GM12801 (cell line): Measurements from ENCODE around the gene RPL39L.

ENCODE experiments used
- TF ChIP-seq, protein P1 (sequence below): IDR thresholded peaks from one replicate; pipeline ENCODE4 v1.5.1; 2011; ENCODE audit warnings: control low read depth; ENCODE audit not compliant: insufficient read length; ENCODE audit errors: extremely low read depth

RPL39L gene

DNA sequence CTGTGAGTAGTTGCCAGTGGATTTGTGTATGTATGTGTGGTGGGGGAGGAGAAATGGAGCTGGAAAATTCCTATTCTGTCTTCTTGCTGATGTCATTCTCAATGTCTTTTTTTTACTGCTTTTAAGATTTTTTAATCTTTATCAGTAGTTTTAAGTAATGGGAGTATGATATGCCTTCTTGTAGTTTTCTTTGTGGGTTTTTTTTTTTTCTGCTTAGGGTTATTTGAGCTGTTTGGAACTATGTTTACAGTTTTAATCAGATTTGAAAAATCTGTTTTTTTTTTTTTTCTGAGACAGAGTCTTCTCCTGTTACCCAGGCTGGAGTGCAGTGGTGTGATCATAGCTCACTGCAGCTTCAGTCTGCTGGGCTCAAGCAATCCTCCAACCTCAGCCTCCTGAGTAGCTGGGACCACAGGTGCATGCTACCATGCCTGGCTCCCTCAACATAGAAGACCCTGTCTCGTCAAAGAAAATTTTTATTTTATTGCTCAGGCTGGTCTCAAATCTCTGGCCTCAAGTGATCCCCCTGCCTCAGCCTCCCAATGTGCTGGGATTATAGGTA, 37.1 kb downstream of the RPL39L start:
- TF ChIP-seq, protein P1, sequence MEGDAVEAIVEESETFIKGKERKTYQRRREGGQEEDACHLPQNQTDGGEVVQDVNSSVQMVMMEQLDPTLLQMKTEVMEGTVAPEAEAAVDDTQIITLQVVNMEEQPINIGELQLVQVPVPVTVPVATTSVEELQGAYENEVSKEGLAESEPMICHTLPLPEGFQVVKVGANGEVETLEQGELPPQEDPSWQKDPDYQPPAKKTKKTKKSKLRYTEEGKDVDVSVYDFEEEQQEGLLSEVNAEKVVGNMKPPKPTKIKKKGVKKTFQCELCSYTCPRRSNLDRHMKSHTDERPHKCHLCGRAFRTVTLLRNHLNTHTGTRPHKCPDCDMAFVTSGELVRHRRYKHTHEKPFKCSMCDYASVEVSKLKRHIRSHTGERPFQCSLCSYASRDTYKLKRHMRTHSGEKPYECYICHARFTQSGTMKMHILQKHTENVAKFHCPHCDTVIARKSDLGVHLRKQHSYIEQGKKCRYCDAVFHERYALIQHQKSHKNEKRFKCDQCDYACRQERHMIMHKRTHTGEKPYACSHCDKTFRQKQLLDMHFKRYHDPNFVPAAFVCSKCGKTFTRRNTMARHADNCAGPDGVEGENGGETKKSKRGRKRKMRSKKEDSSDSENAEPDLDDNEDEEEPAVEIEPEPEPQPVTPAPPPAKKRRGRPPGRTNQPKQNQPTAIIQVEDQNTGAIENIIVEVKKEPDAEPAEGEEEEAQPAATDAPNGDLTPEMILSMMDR, result no peak

DNA sequence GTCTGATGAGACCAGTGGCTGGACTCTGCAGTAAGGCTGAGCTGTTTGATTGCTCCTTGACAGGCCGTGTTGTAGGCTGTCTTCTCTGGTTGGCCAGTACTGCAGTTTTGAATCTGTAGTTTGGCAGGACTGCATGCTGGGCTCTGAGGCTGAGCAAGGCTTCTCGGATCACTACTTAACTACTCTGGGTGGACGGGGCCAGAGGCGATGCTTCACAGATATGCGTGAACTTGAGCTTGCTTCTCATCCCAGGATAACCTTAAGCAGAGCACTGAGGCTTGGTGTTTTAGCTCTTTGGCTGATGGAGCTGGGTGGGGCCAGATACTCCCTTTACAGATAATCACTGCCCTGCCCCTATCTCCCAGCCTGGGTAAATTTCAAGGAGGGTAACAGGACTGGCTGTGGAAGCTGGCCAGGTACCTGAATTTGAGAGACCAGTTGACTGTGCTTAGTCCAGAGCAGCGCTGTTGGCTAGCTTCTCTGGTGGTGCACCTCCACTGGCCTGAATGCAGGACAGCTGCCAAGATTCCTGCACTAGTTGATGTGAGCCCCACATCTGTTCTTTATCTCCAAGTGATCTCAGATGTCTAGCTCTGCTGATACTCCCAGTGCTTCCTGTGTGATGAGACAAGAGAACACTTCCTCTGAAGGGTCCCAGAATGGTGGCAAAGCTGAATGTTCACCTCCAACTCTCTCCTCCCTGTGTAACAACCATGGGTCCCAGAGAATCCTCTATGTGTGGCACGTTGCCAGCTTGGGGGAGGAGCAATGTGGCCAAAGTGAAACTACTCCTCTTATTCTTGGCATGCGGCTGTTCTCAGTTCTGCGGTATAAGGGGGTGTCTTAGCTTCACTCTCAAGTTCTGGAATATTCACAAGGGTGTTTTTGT, 37.9 kb downstream of the RPL39L start:
- TF ChIP-seq, protein P1, result no peak

DNA sequence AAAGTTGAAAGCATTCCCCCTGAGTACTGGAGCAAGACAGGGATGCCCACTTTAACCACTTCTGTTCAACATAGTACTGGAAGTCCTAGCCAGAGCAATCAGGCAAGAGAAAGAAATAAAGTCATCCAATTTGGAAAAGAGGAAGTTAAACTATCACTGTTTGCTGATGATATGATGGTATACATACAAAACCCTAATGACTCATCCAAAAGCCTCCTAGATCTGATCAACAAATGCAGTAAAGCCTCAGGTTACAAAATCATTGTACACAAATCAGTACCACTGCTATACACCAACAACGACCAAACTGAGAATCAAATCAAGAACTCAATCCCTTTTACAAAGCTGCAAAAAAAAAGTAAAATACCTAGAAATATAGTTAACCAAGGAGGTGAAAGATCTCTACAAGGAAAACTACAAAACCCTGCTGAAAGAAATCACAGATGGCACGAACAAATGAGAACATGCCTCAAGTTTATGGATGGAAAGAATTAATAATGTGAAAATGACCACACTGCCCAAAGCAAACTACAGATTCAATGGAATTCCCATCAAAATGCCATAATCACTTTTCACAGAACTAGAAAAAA, 40.3 kb downstream of the RPL39L start:
- TF ChIP-seq, protein P1, result no peak

DNA sequence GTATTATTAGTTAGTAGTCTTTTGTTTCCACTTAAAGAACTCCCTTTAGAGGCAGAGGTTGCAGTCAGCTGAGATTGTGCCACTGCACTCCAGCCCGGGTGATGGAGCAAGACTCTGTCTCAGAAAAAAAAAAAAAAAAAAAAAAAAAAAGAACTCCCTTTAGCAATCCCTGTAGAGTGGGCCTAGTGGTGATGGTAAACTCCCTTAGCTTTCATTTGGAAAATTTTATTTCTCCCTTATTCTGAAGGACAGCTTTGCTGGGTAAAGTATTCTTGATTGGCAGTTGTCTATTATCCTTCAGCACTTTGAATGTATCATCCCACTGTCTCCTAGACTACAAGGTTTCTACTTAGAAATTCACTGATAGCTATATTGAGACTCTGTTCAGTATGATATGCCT, 46.0 kb downstream of the RPL39L start:
- TF ChIP-seq, protein P1, result no peak

DNA sequence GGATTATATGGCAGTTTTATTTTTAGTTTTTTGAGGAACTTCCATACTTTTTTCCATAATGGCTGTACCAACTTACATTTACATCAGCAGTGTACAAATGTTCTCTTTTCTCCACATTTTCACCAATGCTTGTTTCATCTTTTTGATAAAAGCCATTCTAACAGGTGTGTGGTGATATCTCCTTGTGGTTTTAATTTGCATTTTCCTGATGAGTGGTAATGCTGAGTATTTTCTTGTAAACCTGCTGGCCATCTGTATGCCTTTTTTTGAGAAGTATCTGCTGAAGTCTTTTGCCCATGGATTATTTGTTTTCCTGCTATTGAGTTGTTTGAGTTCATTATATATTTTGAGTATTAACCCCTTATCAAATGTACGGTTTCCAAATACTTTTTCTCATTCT, 50.6 kb downstream of the RPL39L start:
- TF ChIP-seq, protein P1, result no peak

DNA sequence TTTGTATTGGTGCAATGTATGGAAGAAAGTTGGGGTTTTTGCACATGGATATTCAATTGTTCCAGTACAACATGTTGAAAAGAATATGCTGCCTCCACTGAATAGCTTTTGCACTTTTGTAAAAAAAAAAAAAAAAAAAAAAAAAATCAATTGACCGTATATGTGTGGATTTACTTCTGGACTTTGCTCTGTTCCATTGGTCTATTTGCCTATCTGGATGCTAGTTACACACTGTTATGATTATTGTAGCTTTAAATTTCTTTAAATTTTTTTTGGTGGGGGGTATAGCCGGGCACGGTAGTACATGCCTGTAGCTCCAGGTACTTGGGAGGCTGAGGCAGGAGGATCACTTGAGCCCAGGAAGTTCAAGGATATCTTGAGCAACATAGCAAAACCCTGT, 52.5 kb downstream of the RPL39L start:
- TF ChIP-seq, protein P1, result no peak

DNA sequence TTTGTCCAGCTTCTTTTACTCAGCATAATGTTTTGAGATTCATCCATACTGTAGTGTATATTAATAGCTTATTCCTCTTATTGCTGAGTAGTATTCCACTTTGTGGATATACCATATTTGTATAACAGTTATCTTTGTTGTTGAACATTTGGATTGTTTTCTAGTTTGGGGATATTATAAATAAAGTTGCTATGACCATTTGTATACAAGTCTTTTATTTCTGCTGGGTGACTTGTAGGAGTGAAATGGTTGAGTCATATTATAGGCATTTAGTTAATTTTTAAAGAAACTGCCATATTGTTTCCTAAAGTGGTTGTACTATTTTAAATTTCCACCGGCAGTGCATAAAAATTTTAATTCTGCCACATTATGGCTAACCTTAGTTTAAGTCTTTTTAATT, 53.4 kb downstream of the RPL39L start:
- TF ChIP-seq, protein P1, result no peak
